ENCODE data around the gene PTPRD.
"Not testable (repeated sequence)": the region's sequence is repeated elsewhere in the genome, so short reads cannot be mapped to it uniquely, and the experiment has no call there.

PTPRD gene

GRCh38 chr9:9319007-9319406 lies 1293.8 kb downstream of the PTPRD start:
- no peak for DNase-seq (ENCODE audit: low read depth in 3 of 3)

- DNase-seq (ENCODE audit: low read depth in 3 of 3), result not testable (repeated sequence)
Observed at GRCh38 chr9:9310743-9311142, 1302.1 kb downstream of the PTPRD start.

DNA sequence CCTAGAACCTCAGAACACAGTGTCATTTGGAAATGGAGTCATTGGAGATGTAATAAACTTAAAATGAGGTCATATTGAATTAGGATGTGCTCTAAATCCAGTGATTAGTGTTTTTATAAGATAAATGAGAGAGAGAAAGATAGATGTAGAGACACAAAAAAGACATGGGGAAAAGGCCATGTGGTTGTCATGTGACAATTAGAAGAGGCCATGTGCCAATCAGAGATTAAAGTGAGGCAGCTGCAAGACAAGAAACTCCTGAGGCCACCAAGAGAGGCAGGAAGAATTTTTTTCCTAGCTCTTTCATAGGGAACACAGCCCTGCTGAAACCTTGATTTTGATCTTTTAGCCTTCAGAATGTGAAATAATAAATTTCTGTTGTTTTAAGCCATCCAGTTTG lies 1307.2 kb downstream of the PTPRD start:
- DNase-seq (ENCODE audit: low read depth in 3 of 3), result no peak

- no peak for DNase-seq (ENCODE audit: low read depth in 3 of 3)
Observed at GRCh38 chr9:9299134-9299533, 1313.7 kb downstream of the PTPRD start.

DNA sequence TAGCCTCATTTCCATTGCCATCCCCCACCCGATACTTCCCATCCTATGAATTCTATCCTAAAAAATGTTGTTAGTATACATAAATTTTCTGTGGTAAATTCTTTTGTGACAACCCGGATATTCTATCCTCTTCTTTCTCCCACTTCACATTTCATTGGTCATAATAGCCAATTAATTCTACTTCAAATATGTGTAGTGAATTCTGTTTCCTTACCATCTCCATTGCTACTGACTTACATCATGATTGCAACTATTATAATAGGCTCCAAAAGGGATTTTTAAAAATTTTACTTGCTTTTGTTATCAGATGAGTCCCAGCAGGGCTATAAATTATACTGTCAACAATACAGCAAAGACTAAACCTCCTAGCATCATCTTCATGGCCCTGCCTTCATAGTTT lies 1326.8 kb downstream of the PTPRD start:
- no peak for DNase-seq (ENCODE audit: low read depth in 3 of 3)

GRCh38 chr9:9284201-9284600 lies 1328.6 kb downstream of the PTPRD start:
- DNase-seq (ENCODE audit: low read depth in 3 of 3), result no peak

DNA sequence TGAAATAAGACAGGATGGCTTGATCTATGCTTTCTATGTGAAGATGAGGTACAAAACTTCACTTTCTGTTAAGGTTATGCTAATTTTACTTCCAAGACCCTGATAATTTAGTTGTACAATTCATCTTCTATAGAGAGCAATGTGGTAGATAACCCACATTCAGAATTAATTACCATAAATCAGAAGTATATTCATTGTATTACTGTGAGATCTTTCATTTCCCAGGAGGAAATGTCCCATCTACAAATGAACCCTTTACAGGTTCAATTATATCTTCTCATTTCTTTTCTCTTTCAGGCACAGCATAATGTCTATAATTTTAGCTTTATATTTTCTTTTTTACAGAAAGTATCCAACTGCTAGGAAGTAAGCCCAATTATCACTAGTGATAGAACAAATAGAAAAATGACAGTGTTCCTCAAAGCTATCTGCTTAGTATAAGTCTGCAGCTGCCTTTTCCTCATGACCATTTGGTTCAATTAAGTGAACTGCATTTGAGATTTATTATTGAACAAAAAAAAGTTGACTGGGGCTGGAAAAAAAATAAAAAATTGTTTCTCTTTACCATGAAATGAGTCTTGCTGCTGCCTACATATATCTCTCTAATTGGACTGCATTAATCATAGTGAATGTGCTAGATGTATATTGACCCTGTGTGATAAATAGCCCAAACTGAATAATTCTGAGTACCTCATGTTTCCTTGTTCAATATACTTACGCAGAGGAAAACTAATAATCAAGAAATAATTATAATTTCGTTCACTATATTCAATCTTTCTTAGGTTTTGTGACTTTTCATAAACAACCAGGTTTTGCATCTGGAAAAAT lies 1329.4 kb downstream of the PTPRD start:
- no peak for DNase-seq (ENCODE audit: low read depth in 3 of 3)

DNA sequence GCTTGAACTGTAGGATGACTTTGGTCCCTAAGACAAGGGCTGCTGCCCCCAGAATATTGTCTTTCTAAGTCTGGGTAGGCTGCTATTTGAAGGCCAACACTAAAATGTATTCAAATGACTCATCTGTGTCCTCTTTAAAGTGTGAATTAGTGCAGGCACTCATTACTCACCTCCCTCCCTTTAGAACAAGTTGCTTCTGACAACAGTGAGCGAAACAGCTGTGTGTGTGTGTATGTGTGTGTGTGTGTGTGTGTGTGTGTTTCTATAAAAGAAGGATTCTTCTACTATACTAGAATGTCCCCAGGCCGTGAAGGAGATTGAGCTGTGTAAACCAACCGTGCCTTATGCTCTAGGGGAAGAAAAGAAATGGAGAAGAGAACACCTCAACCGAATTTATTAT lies 1337.2 kb downstream of the PTPRD start:
- no peak for DNase-seq (ENCODE audit: low read depth in 3 of 3)

GRCh38 chr9:9257999-9258498 lies 1354.8 kb downstream of the PTPRD start:
- DNase-seq (ENCODE audit: low read depth in 3 of 3), result no peak

- no peak for DNase-seq (ENCODE audit: low read depth in 3 of 3)
Observed at GRCh38 chr9:9246726-9247125, 1366.1 kb downstream of the PTPRD start.

DNA sequence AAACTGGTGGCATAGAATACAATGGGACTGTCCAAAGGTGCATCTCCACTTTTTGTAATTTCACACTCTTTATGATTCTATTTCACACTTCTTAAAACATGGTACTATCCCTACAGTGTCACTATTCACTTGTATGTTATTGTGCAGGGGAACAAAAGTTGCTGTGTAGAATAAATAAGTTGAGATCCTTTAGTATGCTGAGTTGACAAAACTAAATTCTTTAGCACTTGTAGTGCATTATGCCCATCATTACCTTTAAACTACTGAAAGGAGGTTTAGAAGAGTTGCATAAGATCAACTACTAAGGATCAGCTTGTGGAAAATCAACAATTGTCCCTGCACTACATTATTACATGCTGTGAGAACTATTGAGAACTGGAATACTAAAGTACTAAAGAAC lies 1380.9 kb downstream of the PTPRD start:
- no peak for DNase-seq (ENCODE audit: low read depth in 3 of 3)

DNA sequence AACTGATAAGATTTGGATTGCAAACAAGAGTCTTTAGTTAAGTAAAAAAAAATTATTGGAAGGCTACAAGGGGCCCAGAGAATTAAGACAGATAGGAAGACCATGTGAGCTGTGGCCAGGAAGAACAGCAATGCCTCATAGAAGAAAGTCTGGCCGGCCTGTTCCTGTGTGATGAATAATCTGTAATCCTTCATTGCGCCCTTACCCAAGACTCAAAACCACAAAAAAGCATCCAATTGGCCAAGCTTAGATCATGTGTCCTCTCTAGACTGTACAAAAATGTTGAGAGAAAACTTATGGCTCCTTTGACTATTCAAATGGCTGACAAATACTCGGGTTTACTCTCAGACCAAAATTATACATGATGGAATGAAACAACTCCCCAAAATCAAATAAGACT lies 1383.5 kb downstream of the PTPRD start:
- no peak for DNase-seq (ENCODE audit: low read depth in 3 of 3)

GRCh38 chr9:9223175-9223574 lies 1389.6 kb downstream of the PTPRD start:
- no peak for DNase-seq (ENCODE audit: low read depth in 3 of 3)

- DNase-seq (ENCODE audit: low read depth in 3 of 3), result no peak
Observed at GRCh38 chr9:9222730-9223129, 1390.1 kb downstream of the PTPRD start.

DNA sequence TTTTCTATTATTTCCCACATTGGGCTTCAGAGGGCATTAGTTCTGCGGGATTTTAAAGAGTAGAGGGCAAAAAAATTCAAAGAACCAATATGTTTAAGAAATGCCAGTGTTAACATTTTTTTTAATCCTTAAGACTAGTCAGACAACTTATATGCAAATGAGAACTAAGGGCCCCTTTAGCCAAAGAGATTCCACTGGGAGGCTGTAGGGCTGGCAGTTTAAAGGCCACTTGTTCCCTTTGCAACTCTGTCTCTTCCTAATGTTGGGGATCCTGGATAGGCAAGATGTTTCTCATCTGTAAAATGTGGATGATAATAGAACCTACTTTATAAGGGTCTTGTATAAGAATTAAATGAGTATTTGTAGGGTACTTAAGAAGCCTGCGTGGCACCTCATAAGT lies 1395.9 kb downstream of the PTPRD start:
- no peak for DNase-seq (ENCODE audit: low read depth in 3 of 3)

GRCh38 chr9:9215050-9215449 lies 1397.8 kb downstream of the PTPRD start:
- DNase-seq (ENCODE audit: low read depth in 3 of 3), result no peak

DNA sequence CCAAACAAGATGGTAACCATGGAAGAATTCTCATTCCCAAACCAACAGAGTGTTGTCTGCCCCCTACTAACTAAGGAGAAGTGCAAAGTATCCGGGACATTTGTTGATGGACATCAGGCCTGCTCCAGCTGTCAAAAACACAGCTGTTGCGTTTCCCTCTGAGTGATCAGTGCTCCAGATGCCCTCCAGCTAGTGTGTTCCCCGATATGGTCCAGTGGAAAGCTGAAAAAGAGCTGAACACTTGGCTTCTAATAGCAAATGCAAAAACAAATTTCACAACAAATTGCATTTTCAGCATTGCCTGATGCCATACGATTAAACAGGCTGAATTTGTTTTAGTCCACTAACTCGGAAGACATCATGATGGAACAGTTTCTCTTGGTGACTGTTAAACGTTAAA lies 1398.7 kb downstream of the PTPRD start:
- DNase-seq (ENCODE audit: low read depth in 3 of 3), result no peak

DNA sequence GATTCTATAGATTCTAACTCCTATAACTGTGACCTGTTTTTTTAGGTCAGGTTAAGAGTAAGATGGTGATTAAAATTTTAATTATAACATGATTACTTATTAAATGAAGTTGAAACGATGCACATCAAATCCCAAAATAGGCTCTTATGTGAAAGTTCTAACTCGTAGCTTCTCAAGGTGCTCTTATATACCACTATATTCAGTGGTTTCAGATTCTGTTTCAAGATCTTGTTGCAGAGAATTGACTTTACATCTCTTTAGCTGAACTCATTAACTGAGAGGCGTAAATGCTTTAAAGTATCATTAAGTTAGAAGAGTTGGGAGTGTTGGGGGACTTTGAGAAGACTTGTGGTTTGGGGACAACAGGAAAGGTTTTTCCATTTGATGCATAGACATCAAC lies 1399.8 kb downstream of the PTPRD start:
- no peak for DNase-seq (ENCODE audit: low read depth in 3 of 3)

DNA sequence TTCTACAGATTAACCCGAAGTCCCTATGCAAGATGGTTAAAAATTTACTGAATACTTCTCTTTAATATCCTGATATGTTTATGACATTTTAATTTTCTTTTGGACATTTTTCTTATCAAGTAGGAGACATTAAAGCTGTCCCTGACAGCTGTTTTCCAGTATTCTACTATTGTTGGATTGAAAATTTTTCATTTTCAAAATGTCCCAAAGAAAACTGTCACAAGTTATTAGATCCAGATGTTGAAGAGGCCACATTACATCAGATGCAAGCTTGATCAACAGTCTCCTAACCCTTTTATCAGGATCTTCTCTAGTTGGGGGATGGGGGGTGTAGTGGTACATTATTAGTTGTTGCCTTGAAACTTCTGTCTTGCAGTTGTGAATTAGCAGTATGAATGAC lies 1410.5 kb downstream of the PTPRD start:
- DNase-seq (ENCODE audit: low read depth in 3 of 3), result no peak

GRCh38 chr9:9186086-9186485 lies 1426.7 kb downstream of the PTPRD start:
- no peak for DNase-seq (ENCODE audit: low read depth in 3 of 3)

- DNase-seq (ENCODE audit: low read depth in 3 of 3), result no peak
Observed at GRCh38 chr9:9182431-9182830, 1430.4 kb downstream of the PTPRD start.

- DNase-seq (ENCODE audit: low read depth in 3 of 3), result no peak
Observed at GRCh38 chr9:9177081-9177480, 1435.7 kb downstream of the PTPRD start.

DNA sequence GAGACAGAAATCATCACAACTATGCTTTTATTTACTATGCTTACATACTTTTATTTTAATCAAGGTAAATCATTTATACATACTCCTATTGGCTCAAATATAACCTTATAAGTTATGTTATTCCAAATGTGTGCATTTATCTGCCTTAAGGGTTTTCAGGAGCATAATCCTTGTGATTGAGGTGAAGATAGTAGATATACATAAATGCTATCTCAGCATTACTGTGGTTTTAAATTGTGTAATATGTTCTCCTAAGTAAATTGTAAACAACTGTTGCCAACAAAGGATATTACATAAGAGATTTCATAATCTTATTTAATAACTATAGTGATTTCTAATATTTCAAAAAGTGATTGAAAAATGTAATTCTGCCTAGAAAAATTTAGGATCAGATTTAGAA lies 1438.4 kb downstream of the PTPRD start:
- no peak for DNase-seq (ENCODE audit: low read depth in 3 of 3)

- DNase-seq (ENCODE audit: low read depth in 3 of 3), result no peak
Observed at GRCh38 chr9:9173264-9173663, 1439.5 kb downstream of the PTPRD start.
